Mesenchymal stem cell (in vitro differentiated cells and primary cell): ENCODE results near the gene TMEM233.

Source experiments
- DNase-seq: peaks from one replicate; pipeline ENCODE4 v3.0.0-alpha.2; 2013
- H2AFZ ChIP-seq: one replicate; pipeline ENCODE4 v1.6.1; 2013; ENCODE audit warnings: low read depth, mild to moderate bottlenecking, control low read depth, inconsistent platforms, low read length, moderate library complexity
- H2AK5ac ChIP-seq: 2 replicates; pipeline ENCODE4 v1.6.1; 2013; ENCODE audit warnings: low read length, moderate library complexity, mild to moderate bottlenecking, inconsistent platforms; ENCODE audit not compliant: severe bottlenecking
- H2BK120ac ChIP-seq: one replicate; pipeline ENCODE4 v1.6.1; 2013; ENCODE audit warnings: low read depth, mild to moderate bottlenecking, inconsistent platforms, low read length, moderate library complexity
- H2BK12ac ChIP-seq, 2 experiments: one replicate each; pipeline ENCODE4 v1.6.1; 2013; ENCODE audit warnings: inconsistent platforms in 2 of 2, low read length in 2 of 2, mild to moderate bottlenecking in 2 of 2, moderate library complexity in 2 of 2, control low read depth in 1 of 2
- H2BK15ac ChIP-seq: one replicate; pipeline ENCODE4 v1.6.1; 2013; ENCODE audit warnings: mild to moderate bottlenecking, low read depth, inconsistent platforms; ENCODE audit not compliant: poor library complexity, severe bottlenecking
- H2BK5ac ChIP-seq: 2 replicates; pipeline ENCODE4 v1.6.1; 2013; ENCODE audit warnings: low read depth, mild to moderate bottlenecking, low read length, control low read depth, inconsistent platforms; ENCODE audit not compliant: poor library complexity, severe bottlenecking
- H3K14ac ChIP-seq, 2 experiments: one replicate each; pipeline ENCODE4 v1.6.1; 2013; ENCODE audit warnings: inconsistent platforms in 2 of 2, low read length in 2 of 2, control low read depth in 1 of 2, mild to moderate bottlenecking in 1 of 2, moderate library complexity in 1 of 2
- H3K18ac ChIP-seq, 2 experiments: one replicate each; pipeline ENCODE4 v1.6.1; 2013; ENCODE audit warnings: inconsistent platforms in 2 of 2, low read length in 2 of 2, control low read depth in 1 of 2, low read depth in 1 of 2, mild to moderate bottlenecking in 1 of 2
- H3K23ac ChIP-seq, 2 experiments: one replicate each; pipeline ENCODE4 v1.6.1; 2013; ENCODE audit warnings: inconsistent platforms in 2 of 2, low read length in 2 of 2, mild to moderate bottlenecking in 2 of 2, moderate library complexity in 2 of 2, control low read depth in 1 of 2
- H3K27ac ChIP-seq: 2 replicates; pipeline ENCODE4 v1.5.1; 2013; ENCODE audit warnings: mild to moderate bottlenecking, moderate library complexity, low read length, control low read depth, inconsistent platforms; ENCODE audit not compliant: poor library complexity, severe bottlenecking
- H3K27me3 ChIP-seq, 2 experiments: 2 replicates each; pipeline versions ENCODE4 v1.6.1 to v1.7.0; 2013; ENCODE audit warnings: low read length in 2 of 2, mild to moderate bottlenecking in 2 of 2, moderate library complexity in 2 of 2, control low read depth in 1 of 2, inconsistent platforms in 1 of 2; ENCODE audit not compliant: control insufficient read depth in 1 of 2, insufficient read depth in 1 of 2
- H3K36me3 ChIP-seq, 2 experiments: 2 replicates each; pipeline versions ENCODE4 v1.6.1 to v1.7.0; 2013; ENCODE audit warnings: low read length in 2 of 2, control low read depth in 1 of 2, inconsistent platforms in 1 of 2, low read depth in 1 of 2, mild to moderate bottlenecking in 1 of 2; ENCODE audit not compliant: insufficient read depth in 2 of 2, control insufficient read depth in 1 of 2
- H3K4ac ChIP-seq, 2 experiments: one replicate each; pipeline ENCODE4 v1.6.1; 2013; ENCODE audit warnings: inconsistent platforms in 2 of 2, low read length in 2 of 2, mild to moderate bottlenecking in 2 of 2, moderate library complexity in 2 of 2, control low read depth in 1 of 2, low read depth in 1 of 2
- H3K4me1 ChIP-seq: 2 replicates; pipeline ENCODE4 v1.6.1; 2013; ENCODE audit warnings: low read depth, low read length, control low read depth; ENCODE audit not compliant: control insufficient read depth, insufficient read depth
- H3K4me2 ChIP-seq: 2 replicates; pipeline ENCODE4 v1.6.1; 2013; ENCODE audit warnings: low read length, mild to moderate bottlenecking, inconsistent platforms; ENCODE audit not compliant: poor library complexity, severe bottlenecking
- H3K4me3 ChIP-seq, 2 experiments: 2 replicates each; pipeline versions ENCODE4 v1.5.1 to v1.7.0; 2013; ENCODE audit warnings: low read length in 2 of 2, mild to moderate bottlenecking in 2 of 2, control low read depth in 1 of 2, low read depth in 1 of 2; ENCODE audit not compliant: insufficient read depth in 1 of 2
- H3K79me1 ChIP-seq: replicated peaks from 2 replicates; pipeline ENCODE4 v1.6.1; 2013; ENCODE audit warnings: mild to moderate bottlenecking, control low read depth, low read length, inconsistent platforms; ENCODE audit not compliant: poor library complexity, severe bottlenecking
- H3K9ac ChIP-seq: 2 replicates; pipeline ENCODE4 v1.7.0; 2013; ENCODE audit warnings: mild to moderate bottlenecking, low read length, moderate library complexity
- H3K9me3 ChIP-seq: 2 replicates; pipeline ENCODE4 v1.7.0; 2013; ENCODE audit warnings: mild to moderate bottlenecking, low read length; ENCODE audit not compliant: control insufficient read depth
- H4K8ac ChIP-seq: one replicate; pipeline ENCODE4 v1.6.1; 2013; ENCODE audit warnings: inconsistent platforms, mild to moderate bottlenecking, low read length, moderate library complexity
- H4K91ac ChIP-seq: one replicate; pipeline ENCODE4 v1.6.1; 2013; ENCODE audit warnings: mild to moderate bottlenecking, low read length, inconsistent platforms
- WGBS: methylation state at CpG from one replicate; pipeline ENCODE4 v1.1.7; 2013; ENCODE audit warnings: mixed read lengths; 5-methylcytosine and 5-hydroxymethylcytosine counted together

Gene TMEM233

GRCh38 chr12:119556854-119557253 is 36.7 kb upstream of the TMEM233 start:
- 20% methylated on average over 1 of the region's 1 CpG for WGBS
- Histone ChIP-seq H3K9me3 (no peaks in the 10 kb centered on the region), H3K4me3 (no peak overlapping the region), H3K14ac (no peak overlapping the region), H3K4me2 (no peak overlapping the region), H3K4ac (no peak overlapping the region), H2AK5ac (no peak overlapping the region), H3K79me1 (no peaks in the 10 kb centered on the region), H3K9ac (no peak overlapping the region), H4K91ac (no peak overlapping the region), H3K18ac (no peak overlapping the region), H4K8ac (no peak overlapping the region), H2BK15ac (no peak overlapping the region), H2BK12ac (no peak overlapping the region), H3K27ac (no peak overlapping the region), H3K27me3 (peaks cover 0 to 4% of the 10 kb centered on the region in 2 experiments), H2BK120ac (no peak overlapping the region), H3K4me1 (no peaks in the 10 kb centered on the region), H2BK5ac (no peak overlapping the region), H3K23ac (no peak overlapping the region), H3K36me3 (no peaks in the 10 kb centered on the region), H2AFZ (no peak overlapping the region)
- DNase-seq = no peak

DNA sequence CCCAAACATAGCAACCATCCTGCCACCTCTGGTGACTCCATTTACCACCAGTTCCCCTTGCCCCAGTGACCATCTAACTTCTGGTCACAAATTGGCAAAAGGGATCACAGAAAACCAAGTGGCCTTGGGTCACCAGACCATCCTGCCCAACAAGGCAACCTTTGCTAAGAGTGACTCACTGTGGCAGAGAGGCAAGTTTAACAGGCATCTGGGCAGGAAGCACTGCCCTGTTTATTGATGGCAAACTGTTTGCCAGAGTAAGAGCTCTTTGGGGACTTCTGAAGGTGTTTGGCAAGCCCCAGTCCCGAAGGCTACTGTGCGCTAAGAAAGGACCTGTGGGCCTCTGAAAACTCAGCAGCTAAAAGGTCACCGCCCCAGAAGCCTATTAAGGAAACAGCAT is 28.2 kb upstream of the TMEM233 start:
- Histone ChIP-seq H2BK12ac (no peak overlapping the region), H2BK120ac (no peak overlapping the region), H3K4ac (no peak overlapping the region), H2AFZ (no peak overlapping the region), H3K4me2 (no peak overlapping the region), H2BK15ac (no peak overlapping the region), H3K27ac (no peak overlapping the region), H3K23ac (no peak overlapping the region), H2AK5ac (no peak overlapping the region), H3K18ac (no peak overlapping the region), H2BK5ac (no peak overlapping the region), H4K8ac (no peak overlapping the region), H3K79me1 (no peaks in the 10 kb centered on the region), H3K14ac (no peak overlapping the region), H3K4me3 (no peak overlapping the region), H3K36me3 (no peaks in the 10 kb centered on the region), H3K9me3 (no peaks in the 10 kb centered on the region), H4K91ac (no peak overlapping the region), H3K27me3 (no peaks in the 10 kb centered on the region), H3K9ac (no peak overlapping the region), H3K4me1 (no peaks in the 10 kb centered on the region)
- WGBS = 85% methylated on average over 3 of the region's 3 CpGs
- DNase-seq = no peak

DNA sequence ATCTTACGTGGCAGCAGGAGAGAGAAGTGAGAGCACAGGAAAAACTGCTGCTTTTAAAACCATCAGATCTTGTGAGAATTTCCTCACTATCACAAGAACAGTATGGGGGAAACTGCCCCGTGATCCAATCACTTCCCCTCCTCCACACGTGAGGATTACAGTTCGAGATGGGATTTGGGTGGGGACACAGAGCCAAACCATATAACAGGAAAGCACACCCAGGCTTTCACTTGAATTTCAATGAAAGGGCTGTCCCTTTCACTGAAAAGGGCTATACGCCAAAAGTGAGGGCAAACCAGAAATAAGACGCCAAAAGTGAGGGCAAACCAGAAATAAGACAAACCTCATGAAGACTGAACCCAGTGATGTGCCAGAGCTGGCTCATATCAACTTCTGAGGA is 22.8 kb upstream of the TMEM233 start:
- Histone ChIP-seq H3K4ac (no peak overlapping the region), H2BK15ac (no peak overlapping the region), H3K4me2 (no peak overlapping the region), H3K79me1 (no peaks in the 10 kb centered on the region), H3K4me1 (no peaks in the 10 kb centered on the region), H3K27me3 (no peaks in the 10 kb centered on the region), H3K9me3 (no peaks in the 10 kb centered on the region), H3K4me3 (no peak overlapping the region), H2AK5ac (no peak overlapping the region), H2AFZ (no peak overlapping the region), H4K8ac (no peak overlapping the region), H2BK5ac (no peak overlapping the region), H3K36me3 (no peaks in the 10 kb centered on the region), H3K9ac (no peak overlapping the region), H3K14ac (no peak overlapping the region), H2BK120ac (no peak overlapping the region), H2BK12ac (no peak overlapping the region), H3K27ac (no peak overlapping the region), H3K18ac (no peak overlapping the region), H4K91ac (no peak overlapping the region), H3K23ac (no peak overlapping the region)
- 65% methylated on average over 6 of the region's 6 CpGs for WGBS
- DNase-seq = no peak

DNA sequence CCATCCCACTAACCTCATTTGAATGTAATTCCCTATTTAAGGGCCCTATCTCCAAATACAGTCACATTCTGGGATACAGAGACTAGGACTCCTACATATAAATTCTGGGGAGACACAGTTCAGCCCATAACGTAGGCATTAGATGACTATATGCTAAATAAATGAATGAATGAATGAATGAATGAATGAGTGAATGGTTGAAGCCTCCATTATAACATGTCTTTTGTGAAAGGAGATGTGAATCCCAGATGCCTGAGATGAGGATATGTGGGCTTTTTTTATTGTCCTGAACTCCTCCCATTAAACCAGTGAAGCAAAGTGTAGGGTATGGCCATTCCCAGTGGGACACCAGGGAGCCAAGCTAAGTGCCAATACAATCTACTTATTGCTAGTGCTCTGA is 20.5 kb upstream of the TMEM233 start:
- Histone ChIP-seq H3K9me3 (no peaks in the 10 kb centered on the region), H3K36me3 (no peaks in the 10 kb centered on the region), H2BK5ac (no peak overlapping the region), H3K4me2 (no peak overlapping the region), H3K14ac (no peak overlapping the region), H4K91ac (no peak overlapping the region), H3K79me1 (no peaks in the 10 kb centered on the region), H2AFZ (no peak overlapping the region), H3K27me3 (no peaks in the 10 kb centered on the region), H2BK12ac (no peak overlapping the region), H3K9ac (no peak overlapping the region), H2BK120ac (no peak overlapping the region), H3K4me1 (no peaks in the 10 kb centered on the region), H3K18ac (no peak overlapping the region), H2BK15ac (no peak overlapping the region), H3K23ac (no peak overlapping the region), H2AK5ac (no peak overlapping the region), H3K4me3 (no peak overlapping the region), H3K27ac (no peak overlapping the region), H4K8ac (no peak overlapping the region), H3K4ac (no peak overlapping the region)
- DNase-seq = no peak
- WGBS = 63% methylated on average over 1 of the region's 1 CpG
